Measurements from ENCODE around the gene OR52H1. TPM values are rescaled to one million over a fixed set of nuclear protein-coding genes. Genes with fewer than 3 reads are reported as not detected.

Gene OR52H1
- total and polyA plus RNA-seq, 2 of the 4 experiments (the other 2 are of a cell fraction) = 0.18 TPM; not detected in 1

DNA sequence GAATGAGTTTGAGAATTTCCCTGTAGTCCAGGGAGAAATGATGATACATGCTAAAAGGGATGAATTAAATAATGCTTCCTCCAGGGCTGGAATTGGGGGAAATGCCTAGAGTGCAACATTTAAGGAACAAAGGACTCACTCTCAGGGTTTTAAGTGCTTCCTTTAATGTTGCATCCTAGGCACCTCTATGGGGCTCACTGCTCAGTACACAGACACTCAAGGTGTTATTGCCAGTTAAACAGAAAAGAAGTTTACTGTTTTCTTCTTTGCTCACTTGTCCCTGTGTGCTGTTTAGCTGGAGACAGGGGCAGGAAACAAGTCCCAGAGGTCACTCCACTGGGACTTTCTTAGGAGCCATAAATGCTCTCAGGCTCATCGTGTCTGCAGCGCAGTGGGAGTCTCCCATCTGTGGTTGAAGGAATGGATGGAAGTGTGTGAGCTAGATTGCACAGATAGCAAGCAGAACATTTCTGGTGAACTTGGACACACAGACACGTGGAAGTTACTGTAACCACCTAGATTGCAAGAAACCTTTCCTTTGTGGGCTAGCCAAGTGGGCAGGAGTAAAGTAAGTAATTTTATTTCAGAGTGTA lies 8.4 kb upstream of the OR52H1 start:
- H3K14ac ChIP-seq (replicated peaks; ENCODE audit: low read depth, low read length) = no peak overlapping the region
- WGBS, 2 experiments (ENCODE audit: extremely low coverage in 2 of 2, insufficient read length in 1 of 2) = no CpG with 5 or more reads among the region's 3 CpGs
- BruUV-seq (replicated peaks) = no TSS peak
- no peak overlapping the region for H3K27ac ChIP-seq (ENCODE audit: insufficient read depth, low read length)
- no peak for ATAC-seq (ENCODE audit: low read depth)
- H3K56ac ChIP-seq (ENCODE audit: extremely low read depth, insufficient read depth, low read length) = no peak overlapping the region
- no peak overlapping the region for H4K8ac ChIP-seq (ENCODE audit: low read depth in 2 of 2, low read length in 2 of 2)
- ChIA-PET CTCF (no interaction called here), POLR2A (ENCODE audit: unreplicated experiment) (no interaction called here)
- no peak overlapping the region for H2AK9ac ChIP-seq (replicated peaks; ENCODE audit: low read depth, low read length, poor library complexity)
- intact Hi-C loops (cut with micrococcal nuclease) (no loop called here), dilution Hi-C loops (cut with HindIII; ENCODE audit: low sequenced_read_pairs, unreplicated experiment) (no loop called here), in situ Hi-C loops (cut with MboI; ENCODE audit: low sequenced_read_pairs) (no loop called here)
- H3K18ac ChIP-seq (ENCODE audit: low read depth, low read length) = no peak overlapping the region
- H3K4ac ChIP-seq (ENCODE audit: low read depth, low read length) = no peak overlapping the region
- H2BK20ac ChIP-seq (ENCODE audit: low read depth, low read length) = no peak overlapping the region
- H3K27me3 ChIP-seq (ENCODE audit: control insufficient read depth, insufficient read depth, low read length) = no peaks in the 10 kb centered on the region; the same call in 1 of the 2 replicates
- no peaks in the 10 kb centered on the region for H3K4me1 ChIP-seq (ENCODE audit: control insufficient read depth, insufficient read depth, low read length)
- no peaks in the 10 kb centered on the region for H3K79me1 ChIP-seq (ENCODE audit: low read depth in 1 of 2, low read length in 2 of 2)
- no peak overlapping the region for H3K4me2 ChIP-seq (ENCODE audit: low read depth, low read length)
- H4K20me1 ChIP-seq (ENCODE audit: insufficient read depth, low read length) = no peaks in the 10 kb centered on the region
- H2BK15ac ChIP-seq (ENCODE audit: low read depth, low read length) = no peak overlapping the region
- H3K36me3 ChIP-seq (ENCODE audit: control insufficient read depth, insufficient read depth, low read length) = no peaks in the 10 kb centered on the region
- no peak overlapping the region for H3K4me3 ChIP-seq (ENCODE audit: insufficient read depth, low read depth, low read length)
- no peak overlapping the region for H2AFZ ChIP-seq (replicated peaks; ENCODE audit: low read length, poor library complexity)
- no peak overlapping the region for H4K91ac ChIP-seq (ENCODE audit: insufficient read depth, low read depth, low read length)
- TF ChIP-seq RAD21 (IDR thresholded peaks at IDR 0.05; ENCODE audit: low read length) = no peak
- TF ChIP-seq, protein P1, sequence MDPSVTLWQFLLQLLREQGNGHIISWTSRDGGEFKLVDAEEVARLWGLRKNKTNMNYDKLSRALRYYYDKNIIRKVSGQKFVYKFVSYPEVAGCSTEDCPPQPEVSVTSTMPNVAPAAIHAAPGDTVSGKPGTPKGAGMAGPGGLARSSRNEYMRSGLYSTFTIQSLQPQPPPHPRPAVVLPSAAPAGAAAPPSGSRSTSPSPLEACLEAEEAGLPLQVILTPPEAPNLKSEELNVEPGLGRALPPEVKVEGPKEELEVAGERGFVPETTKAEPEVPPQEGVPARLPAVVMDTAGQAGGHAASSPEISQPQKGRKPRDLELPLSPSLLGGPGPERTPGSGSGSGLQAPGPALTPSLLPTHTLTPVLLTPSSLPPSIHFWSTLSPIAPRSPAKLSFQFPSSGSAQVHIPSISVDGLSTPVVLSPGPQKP (IDR thresholded peaks at IDR 0.05; ENCODE audit: borderline replicate concordance, low read depth, low read length) = no peak
- no peak for TF ChIP-seq MXI1 (IDR thresholded peaks at IDR 0.05; ENCODE audit: borderline replicate concordance, low read depth, low read length)
- no peak for TF ChIP-seq RFX5 (IDR thresholded peaks at IDR 0.05; ENCODE audit: low read depth, low read length)
- TF ChIP-seq, protein P2, sequence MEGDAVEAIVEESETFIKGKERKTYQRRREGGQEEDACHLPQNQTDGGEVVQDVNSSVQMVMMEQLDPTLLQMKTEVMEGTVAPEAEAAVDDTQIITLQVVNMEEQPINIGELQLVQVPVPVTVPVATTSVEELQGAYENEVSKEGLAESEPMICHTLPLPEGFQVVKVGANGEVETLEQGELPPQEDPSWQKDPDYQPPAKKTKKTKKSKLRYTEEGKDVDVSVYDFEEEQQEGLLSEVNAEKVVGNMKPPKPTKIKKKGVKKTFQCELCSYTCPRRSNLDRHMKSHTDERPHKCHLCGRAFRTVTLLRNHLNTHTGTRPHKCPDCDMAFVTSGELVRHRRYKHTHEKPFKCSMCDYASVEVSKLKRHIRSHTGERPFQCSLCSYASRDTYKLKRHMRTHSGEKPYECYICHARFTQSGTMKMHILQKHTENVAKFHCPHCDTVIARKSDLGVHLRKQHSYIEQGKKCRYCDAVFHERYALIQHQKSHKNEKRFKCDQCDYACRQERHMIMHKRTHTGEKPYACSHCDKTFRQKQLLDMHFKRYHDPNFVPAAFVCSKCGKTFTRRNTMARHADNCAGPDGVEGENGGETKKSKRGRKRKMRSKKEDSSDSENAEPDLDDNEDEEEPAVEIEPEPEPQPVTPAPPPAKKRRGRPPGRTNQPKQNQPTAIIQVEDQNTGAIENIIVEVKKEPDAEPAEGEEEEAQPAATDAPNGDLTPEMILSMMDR (conservative IDR thresholded peaks at IDR 0.05; ENCODE audit: low read depth, low read length) = no peak
- TF ChIP-seq CHD1 (IDR thresholded peaks at IDR 0.05; ENCODE audit: low read depth, low read length) = no peak
- TF ChIP-seq CEBPB (IDR thresholded peaks at IDR 0.05; ENCODE audit: low read depth, low read length) = no peak
- no peak overlapping the region for H3K9ac ChIP-seq (ENCODE audit: low read depth, low read length)
- H2AK5ac ChIP-seq (ENCODE audit: low read depth, low read length) = no peak overlapping the region
- no peak overlapping the region for H3K23ac ChIP-seq (ENCODE audit: low read depth, low read length)
- H4K5ac ChIP-seq (ENCODE audit: low read depth, low read length) = no peak overlapping the region
- H3K9me1 ChIP-seq (ENCODE audit: insufficient read depth, low read length) = no peaks in the 10 kb centered on the region
- no peak overlapping the region for H2BK120ac ChIP-seq (ENCODE audit: low read depth, low read length)
- no peaks in the 10 kb centered on the region for H3K9me3 ChIP-seq (ENCODE audit: control insufficient read depth, insufficient read depth, low read length)
- DNase-seq = no peak
- H2BK5ac ChIP-seq (ENCODE audit: low read depth, low read length, poor library complexity, severe bottlenecking) = no peak overlapping the region

All from IMR-90 (cell line).